WTC11 (cell line): ENCODE data around the gene DBN1. TPM values are rescaled to one million over a fixed set of nuclear protein-coding genes. Genes with fewer than 3 reads are reported as not detected.

Experiments
- ATAC-seq: fragments of 200-7000 bp; cut with Tn5 transposase; 2 replicates; pipeline ENCODE4 v1.10.0; 2021; ENCODE audit warnings: mild to moderate bottlenecking, moderate library complexity
- CTCF ChIA-PET: fragments of 300-600 bp; sonication (Branson Sonifier 250); formaldehyde crosslinking; loops from one replicate; lab custom pipeline; 2021; ENCODE audit warnings: antibody characterized with exemption; lab: Charles Lee
- POLR2A ChIA-PET: fragments of 350-600 bp; sonication (Branson Sonifier 250); formaldehyde crosslinking; loops from one replicate; lab custom pipeline; 2021; ENCODE audit warnings: antibody characterized with exemption; lab: Charles Lee
- DNase-seq: peaks from one replicate; pipeline ENCODE4 v3.0.0; 2021; ENCODE audit warnings: low spot score
- H3K27ac Mint-ChIP-seq: 2 replicates; pipeline ENCODE4 v1.8.0; 2021; ENCODE audit warnings: mixed read lengths
- H3K27me3 Mint-ChIP-seq: 2 replicates; pipeline ENCODE4 v1.8.0; 2021; ENCODE audit warnings: low read depth, mild to moderate bottlenecking, moderate library complexity, mixed read lengths
- H3K36me3 Mint-ChIP-seq: 2 replicates; pipeline ENCODE4 v1.8.0; 2021; ENCODE audit warnings: mixed read lengths
- H3K4me1 Mint-ChIP-seq: 2 replicates; pipeline ENCODE4 v1.8.0; 2022; ENCODE audit warnings: mixed read lengths
- H3K4me3 Mint-ChIP-seq: 2 replicates; pipeline ENCODE4 v1.8.0; 2021; ENCODE audit warnings: mild to moderate bottlenecking, moderate library complexity, mixed read lengths
- H3K9me3 Mint-ChIP-seq: 2 replicates; pipeline ENCODE4 v1.8.0; 2021; ENCODE audit warnings: mixed read lengths
- CBFB ChIP-seq: sonication (generic); formaldehyde crosslinking; IDR thresholded peaks from 2 replicates; pipeline ENCODE4 v1.8.1; 2022; ENCODE audit warnings: mild to moderate bottlenecking, low read depth, missing genetic modification reagents
- CREB1 ChIP-seq: sonication (generic); formaldehyde crosslinking; IDR thresholded peaks from 2 replicates; pipeline ENCODE4 v1.8.0; 2023; ENCODE audit warnings: mild to moderate bottlenecking, missing genetic modification reagents
- CREM ChIP-seq: sonication (generic); formaldehyde crosslinking; IDR thresholded peaks from 2 replicates; pipeline ENCODE4 v1.8.1; 2022; ENCODE audit warnings: mild to moderate bottlenecking, missing genetic modification reagents, moderate library complexity
- E2F1 ChIP-seq: sonication (generic); formaldehyde crosslinking; IDR thresholded peaks from 2 replicates; pipeline ENCODE4 v1.8.0; 2022; ENCODE audit warnings: mild to moderate bottlenecking, missing genetic modification reagents
- E2F5 ChIP-seq: sonication (generic); formaldehyde crosslinking; IDR thresholded peaks from 2 replicates; pipeline ENCODE4 v1.8.1; 2022; ENCODE audit warnings: mild to moderate bottlenecking, moderate library complexity, missing genetic modification reagents
- ERG ChIP-seq: fragments of 250-450 bp; sonication (Bioruptor Pico); IDR thresholded peaks from 2 replicates; pipeline ENCODE4 v1.8.0; 2021; ENCODE audit warnings: mild to moderate bottlenecking
- KAT7 ChIP-seq: sonication (generic); formaldehyde crosslinking; IDR thresholded peaks from 2 replicates; pipeline ENCODE4 v1.8.1; 2023; ENCODE audit warnings: missing genetic modification reagents, mild to moderate bottlenecking, borderline replicate concordance
- MAX ChIP-seq: sonication (generic); formaldehyde crosslinking; IDR thresholded peaks from 2 replicates; pipeline ENCODE4 v1.8.0; 2022; ENCODE audit warnings: mild to moderate bottlenecking, missing genetic modification reagents
- MLX ChIP-seq: sonication (generic); formaldehyde crosslinking; IDR thresholded peaks from 2 replicates; pipeline ENCODE4 v1.8.1; 2023; ENCODE audit warnings: mild to moderate bottlenecking, missing genetic modification reagents, moderate library complexity
- NR1H2 ChIP-seq: sonication (generic); formaldehyde crosslinking; IDR thresholded peaks from 2 replicates; pipeline ENCODE4 v1.9.0; 2021; ENCODE audit warnings: mild to moderate bottlenecking, moderate library complexity, missing genetic modification reagents
- TCF7 ChIP-seq: sonication (generic); formaldehyde crosslinking; IDR thresholded peaks from 2 replicates; pipeline ENCODE4 v1.8.0; 2022; ENCODE audit warnings: mild to moderate bottlenecking, low read depth, missing genetic modification reagents, moderate library complexity
- USF1 ChIP-seq: sonication (generic); formaldehyde crosslinking; IDR thresholded peaks from 2 replicates; pipeline ENCODE4 v1.8.0; 2022; ENCODE audit warnings: mild to moderate bottlenecking, missing genetic modification reagents
- ZNF121 ChIP-seq: sonication (generic); formaldehyde crosslinking; IDR thresholded peaks from 2 replicates; pipeline ENCODE4 v1.8.0; 2023; ENCODE audit warnings: missing genetic modification reagents
- ZNF232 ChIP-seq: sonication (generic); formaldehyde crosslinking; IDR thresholded peaks from 2 replicates; pipeline ENCODE4 v1.8.0; 2022; ENCODE audit warnings: mild to moderate bottlenecking, missing genetic modification reagents
- ZNF532 ChIP-seq: fragments of 250-450 bp; sonication (Bioruptor Pico); IDR thresholded peaks from 2 replicates; pipeline ENCODE4 v1.9.0; 2021; ENCODE audit warnings: mild to moderate bottlenecking, borderline replicate concordance
- ZNF671 ChIP-seq: fragments of 250-450 bp; sonication (Bioruptor Pico); IDR thresholded peaks from 2 replicates; pipeline ENCODE4 v1.8.0; 2021; ENCODE audit warnings: mild to moderate bottlenecking
- total RNA-seq: library from RNA; stranded (reverse); gene quantifications from 3 replicates; pipeline ENCODE4 v1.2.3, GENCODE V29; 2021
- TF ChIP-seq, protein P1 (sequence below): sonication (generic); formaldehyde crosslinking; IDR thresholded peaks from 2 replicates; pipeline ENCODE4 v1.8.0; 2022; ENCODE audit warnings: mild to moderate bottlenecking, missing genetic modification reagents

DBN1 gene
- total RNA-seq, 1 experiment from 2014 or later = 288 TPM

GRCh38 chr5:177513500-177513899, 40.1 kb upstream of the DBN1 start (continued):
- TF ChIP-seq ZNF532 (CRISPR knock-in tag) = no peak
- no peak for TF ChIP-seq NR1H2 (CRISPR knock-in tag)
- no peak for TF ChIP-seq MLX
- TF ChIP-seq E2F1 = no peak
- TF ChIP-seq, all 79 proteins: peak for 0

DNA sequence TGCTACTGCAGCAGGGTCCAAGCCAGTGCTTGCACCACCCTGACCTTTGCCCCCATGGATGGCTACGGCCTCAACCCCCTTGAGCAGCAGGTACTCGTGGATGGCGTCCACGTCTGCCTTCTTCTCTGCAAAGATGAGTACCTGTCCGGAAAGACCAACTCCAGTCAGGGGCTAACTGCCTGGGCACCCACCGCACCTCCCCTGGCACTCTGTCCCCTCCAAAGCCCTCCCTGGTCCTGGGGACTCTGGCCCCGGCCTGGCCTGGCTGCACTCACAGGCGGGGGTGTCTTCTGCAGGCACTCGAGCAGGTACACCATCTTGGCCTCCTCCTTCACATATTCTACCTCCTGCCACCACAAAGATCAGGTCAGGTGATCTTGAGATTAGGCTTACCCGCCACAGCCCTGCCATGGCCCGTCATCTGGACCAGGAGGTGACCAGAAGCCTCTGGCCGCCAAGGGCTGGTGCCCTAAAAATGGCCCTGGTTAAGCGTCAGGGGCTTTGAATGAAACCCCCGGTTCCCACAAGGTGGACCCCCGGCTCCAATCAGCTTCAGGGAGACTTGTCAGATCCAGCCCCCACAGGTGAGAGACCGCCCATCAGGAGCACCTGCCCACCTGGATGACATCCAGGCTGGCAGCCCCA, 39.4 kb upstream of the DBN1 start:
- H3K27me3 Mint-ChIP-seq = peaks cover 4% of the 10 kb centered on the region; the same call in 1 of the 2 replicates
- POLR2A ChIA-PET = no interaction called here
- CTCF ChIA-PET = interaction anchor here (4.3 kb wide), 1 partner anchor 12 kb away, joined by 29 read pairs; no protein-coding TSS in a partner anchor
- no peaks in the 10 kb centered on the region for H3K9me3 Mint-ChIP-seq
- peaks cover 53% of the 10 kb centered on the region for H3K36me3 Mint-ChIP-seq
- no peak overlapping the region for H3K4me3 Mint-ChIP-seq
- H3K4me1 Mint-ChIP-seq = peaks cover 30% of the 10 kb centered on the region
- ATAC-seq (no peak), DNase-seq (no peak)
- H3K27ac Mint-ChIP-seq = no peak overlapping the region
- TF ChIP-seq ZNF532 (CRISPR knock-in tag) (no peak), ERG (CRISPR knock-in tag) (no peak), USF1 (CRISPR knock-in tag) (no peak), MLX (no peak), ZNF232 (CRISPR knock-in tag) (no peak), ZNF121 (CRISPR knock-in tag) (no peak), CREB1 (CRISPR knock-in tag) (no peak), CBFB (CRISPR knock-in tag) (no peak), TCF7 (no peak), CREM (CRISPR knock-in tag) (no peak), ZNF671 (CRISPR knock-in tag) (no peak), MAX (no peak), E2F5 (no peak), KAT7 (no peak)
- TF ChIP-seq, protein P1, sequence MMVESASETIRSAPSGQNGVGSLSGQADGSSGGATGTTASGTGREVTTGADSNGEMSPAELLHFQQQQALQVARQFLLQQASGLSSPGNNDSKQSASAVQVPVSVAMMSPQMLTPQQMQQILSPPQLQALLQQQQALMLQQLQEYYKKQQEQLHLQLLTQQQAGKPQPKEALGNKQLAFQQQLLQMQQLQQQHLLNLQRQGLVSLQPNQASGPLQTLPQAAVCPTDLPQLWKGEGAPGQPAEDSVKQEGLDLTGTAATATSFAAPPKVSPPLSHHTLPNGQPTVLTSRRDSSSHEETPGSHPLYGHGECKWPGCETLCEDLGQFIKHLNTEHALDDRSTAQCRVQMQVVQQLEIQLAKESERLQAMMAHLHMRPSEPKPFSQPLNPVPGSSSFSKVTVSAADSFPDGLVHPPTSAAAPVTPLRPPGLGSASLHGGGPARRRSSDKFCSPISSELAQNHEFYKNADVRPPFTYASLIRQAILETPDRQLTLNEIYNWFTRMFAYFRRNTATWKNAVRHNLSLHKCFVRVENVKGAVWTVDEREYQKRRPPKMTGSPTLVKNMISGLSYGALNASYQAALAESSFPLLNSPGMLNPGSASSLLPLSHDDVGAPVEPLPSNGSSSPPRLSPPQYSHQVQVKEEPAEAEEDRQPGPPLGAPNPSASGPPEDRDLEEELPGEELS (CRISPR knock-in tag) = no peak
